ENCODE data around the gene OR10A5. TPM values are rescaled to one million over a fixed set of nuclear protein-coding genes. Genes with fewer than 3 reads are reported as not detected.
"Not testable (repeated sequence)": the region's sequence is repeated elsewhere in the genome, so short reads cannot be mapped to it uniquely, and the experiment has no call there.

OR10A5 gene
- total RNA-seq, 1 experiment from 2014 or later = not detected

GRCh38 chr11:6855971-6856541, 10.6 kb downstream of the OR10A5 start:
- Histone ChIP-seq H3K27me3 (no peaks in the 10 kb centered on the region), H3K4me3 (no peak overlapping the region), H3K36me3 (no peaks in the 10 kb centered on the region), H3K9me3 (no peaks in the 10 kb centered on the region)
- DNase-seq = peak; percentile 32

GRCh38 chr11:6856871-6857270, 11.4 kb downstream of the OR10A5 start:
- H3K4me3 ChIP-seq = no peak overlapping the region
- no peaks in the 10 kb centered on the region for H3K27me3 ChIP-seq
- H3K9me3 ChIP-seq = no peaks in the 10 kb centered on the region
- no peak for DNase-seq
- no peaks in the 10 kb centered on the region for H3K36me3 ChIP-seq

- peak; percentile 39 for DNase-seq
- H3K4me3 ChIP-seq = no peak within 1 kb of the TSS
- no peaks in the 10 kb centered on the region for H3K27me3 ChIP-seq
These were observed 17.5 kb downstream of the OR10A5 start, which contains the start of gene OR10A2 for GRCh38 chr11:6862961-6863360. OR10A2 (plus strand) TSS chr11:6863057; CDS start chr11:6869755, 6,698 bp downstream.

GRCh38 chr11:6864438-6864837, 19.0 kb downstream of the OR10A5 start:
- Histone ChIP-seq H3K36me3 (no peaks in the 10 kb centered on the region), H3K27me3 (no peaks in the 10 kb centered on the region), H3K4me3 (no peak overlapping the region), H3K9me3 (no peaks in the 10 kb centered on the region)
- DNase-seq = peak; percentile 4

More at GRCh38 chr11:6862961-6863360, 17.5 kb downstream of the OR10A5 start, which contains the start of gene OR10A2:
- no peaks in the 10 kb centered on the region for H3K9me3 ChIP-seq
- no peaks in the 10 kb centered on the region for H3K36me3 ChIP-seq

GRCh38 chr11:6871278-6871677, 25.8 kb downstream of the OR10A5 start:
- Histone ChIP-seq H3K9me3 (no peaks in the 10 kb centered on the region), H3K36me3 (no peaks in the 10 kb centered on the region), H3K4me3 (no peak overlapping the region), H3K27me3 (no peaks in the 10 kb centered on the region)
- DNase-seq = no peak

- no peaks in the 10 kb centered on the region for H3K27me3 ChIP-seq
- DNase-seq = no peak
- peaks cover 2% of the 10 kb centered on the region; the same call in 1 of the 2 replicates for H3K9me3 ChIP-seq
- H3K36me3 ChIP-seq = no peaks in the 10 kb centered on the region
- H3K4me3 ChIP-seq = no peak overlapping the region
These were observed 30.3 kb downstream of the OR10A5 start for GRCh38 chr11:6875761-6876160.

- Histone ChIP-seq H3K9me3 (peaks cover 2% of the 10 kb centered on the region; the same call in 1 of the 2 replicates), H3K36me3 (no peaks in the 10 kb centered on the region), H3K4me3 (no peak within 1 kb of the TSS), H3K27me3 (no peaks in the 10 kb centered on the region)
- no peak for DNase-seq
These were observed 30.8 kb downstream of the OR10A5 start, which contains the start of gene OR10A4 for GRCh38 chr11:6876325-6876724. OR10A4 (plus strand) TSS chr11:6876625; CDS start chr11:6876648, 23 bp downstream.

- H3K4me3 ChIP-seq = no peak overlapping the region
- H3K36me3 ChIP-seq = no peaks in the 10 kb centered on the region
- peaks cover 2% of the 10 kb centered on the region; the same call in 1 of the 2 replicates for H3K9me3 ChIP-seq
- DNase-seq = no peak
- H3K27me3 ChIP-seq = no peaks in the 10 kb centered on the region
These were observed 31.4 kb downstream of the OR10A5 start for GRCh38 chr11:6876914-6877313.

GRCh38 chr11:6882751-6883150, 37.3 kb downstream of the OR10A5 start:
- Histone ChIP-seq H3K4me3 (no peak overlapping the region), H3K27me3 (peaks cover 3% of the 10 kb centered on the region; the same call in 1 of the 2 replicates), H3K36me3 (no peaks in the 10 kb centered on the region), H3K9me3 (peaks cover 2% of the 10 kb centered on the region; the same call in 1 of the 2 replicates)
- DNase-seq = no peak

- H3K9me3 ChIP-seq, H3K27me3 ChIP-seq, DNase-seq, H3K36me3 ChIP-seq, H3K4me3 ChIP-seq: not testable (repeated sequence)
These were observed 42.2 kb downstream of the OR10A5 start for GRCh38 chr11:6887711-6888110.

GRCh38 chr11:6888830-6889229, 43.3 kb downstream of the OR10A5 start:
- Histone ChIP-seq H3K36me3 (no peaks in the 10 kb centered on the region), H3K27me3 (peaks cover 3% of the 10 kb centered on the region; the same call in 1 of the 2 replicates), H3K4me3 (no peak overlapping the region), H3K9me3 (no peaks in the 10 kb centered on the region; the same call in 1 of the 2 replicates)
- no peak for DNase-seq

- no peak overlapping the region for H3K4me3 ChIP-seq
- no peak for DNase-seq
- H3K36me3 ChIP-seq = no peaks in the 10 kb centered on the region
- no peaks in the 10 kb centered on the region for H3K27me3 ChIP-seq
- no peaks in the 10 kb centered on the region; the same call in 1 of the 2 replicates for H3K9me3 ChIP-seq
These were observed 44.4 kb downstream of the OR10A5 start for GRCh38 chr11:6889835-6890234.

GRCh38 chr11:6892400-6892799, 46.9 kb downstream of the OR10A5 start, which contains the start of gene OR2D2:
OR2D2 (minus strand) TSS chr11:6892500; CDS start chr11:6892500, 0 bp downstream.
- DNase-seq = no peak
- Histone ChIP-seq H3K36me3 (no peaks in the 10 kb centered on the region), H3K27me3 (no peaks in the 10 kb centered on the region), H3K9me3 (no peaks in the 10 kb centered on the region; the same call in 1 of the 2 replicates), H3K4me3 (no peak within 1 kb of the TSS)

- no peaks in the 10 kb centered on the region for H3K9me3 ChIP-seq
- H3K4me3 ChIP-seq = no peak overlapping the region
- no peak for DNase-seq
- no peaks in the 10 kb centered on the region for H3K36me3 ChIP-seq
- H3K27me3 ChIP-seq = no peaks in the 10 kb centered on the region
These were observed 48.6 kb downstream of the OR10A5 start for GRCh38 chr11:6894097-6894496.

GRCh38 chr11:6895010-6895409, 49.5 kb downstream of the OR10A5 start:
- H3K36me3 ChIP-seq = no peaks in the 10 kb centered on the region
- no peaks in the 10 kb centered on the region for H3K27me3 ChIP-seq
- no peak overlapping the region for H3K4me3 ChIP-seq
- DNase-seq = no peak
- H3K9me3 ChIP-seq = no peaks in the 10 kb centered on the region

Measured in MG63 (cell line).